NCI-H128 (cell line): ENCODE data around the gene UFD1.

Experiments used
- DNase-seq: peaks from one replicate; lab custom pipeline; 2025; ENCODE audit not compliant: unreplicated experiment; lab: John Stamatoyannopoulos, UW

UFD1 gene

GRCh38 chr22:19472233-19472632, 6.8 kb downstream of the UFD1 start:
- DNase-seq: no peak

DNA sequence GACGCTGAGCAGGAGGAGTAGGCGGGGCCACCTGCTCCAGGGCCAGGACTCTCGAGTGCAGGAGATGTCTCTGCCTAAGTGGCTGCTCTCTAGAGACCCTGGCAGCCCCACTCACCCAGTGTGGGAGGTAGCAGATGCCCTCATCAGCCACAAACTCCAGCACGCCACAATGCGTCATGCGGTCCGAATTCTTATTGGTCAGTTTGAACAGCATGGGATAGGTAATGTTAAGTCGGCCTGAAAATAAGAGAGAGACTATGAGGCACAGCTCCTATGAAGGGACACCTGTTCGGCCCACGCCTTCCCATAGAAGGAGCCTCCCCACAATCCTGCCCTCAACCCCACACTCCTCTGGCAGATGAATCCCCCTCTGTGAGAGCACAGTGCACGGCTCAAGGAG, 7.4 kb downstream of the UFD1 start:
- DNase-seq: no peak

GRCh38 chr22:19470010-19470409, 9.0 kb downstream of the UFD1 start:
- DNase-seq: no peak

GRCh38 chr22:19469421-19469820, 9.6 kb downstream of the UFD1 start:
- DNase-seq: no peak

- no peak for DNase-seq
These were observed 11.1 kb downstream of the UFD1 start for GRCh38 chr22:19467912-19468311.

- no peak for DNase-seq
These were observed 11.9 kb downstream of the UFD1 start for GRCh38 chr22:19466848-19467752.

- no peak for DNase-seq
These were observed 12.8 kb downstream of the UFD1 start for GRCh38 chr22:19466126-19466716.

DNA sequence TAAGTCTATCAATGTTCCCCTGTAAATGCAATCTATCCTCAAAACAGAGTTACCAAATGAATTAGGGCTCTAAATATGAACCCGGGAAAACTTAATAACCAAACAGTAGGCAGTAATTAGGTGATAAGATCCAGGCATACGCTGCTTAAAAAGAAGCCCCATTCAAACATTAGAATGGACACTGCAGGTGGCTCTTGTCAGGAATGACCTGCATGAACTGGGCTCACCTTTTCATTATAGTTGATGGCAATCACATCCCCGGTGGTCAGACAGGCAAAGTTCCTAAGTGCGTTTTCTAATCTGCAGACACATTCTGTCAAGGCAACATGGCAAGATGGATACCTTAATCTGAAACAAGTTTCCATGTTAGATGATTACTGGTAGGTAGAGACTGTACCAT, 14.0 kb downstream of the UFD1 start:
- DNase-seq: no peak

DNA sequence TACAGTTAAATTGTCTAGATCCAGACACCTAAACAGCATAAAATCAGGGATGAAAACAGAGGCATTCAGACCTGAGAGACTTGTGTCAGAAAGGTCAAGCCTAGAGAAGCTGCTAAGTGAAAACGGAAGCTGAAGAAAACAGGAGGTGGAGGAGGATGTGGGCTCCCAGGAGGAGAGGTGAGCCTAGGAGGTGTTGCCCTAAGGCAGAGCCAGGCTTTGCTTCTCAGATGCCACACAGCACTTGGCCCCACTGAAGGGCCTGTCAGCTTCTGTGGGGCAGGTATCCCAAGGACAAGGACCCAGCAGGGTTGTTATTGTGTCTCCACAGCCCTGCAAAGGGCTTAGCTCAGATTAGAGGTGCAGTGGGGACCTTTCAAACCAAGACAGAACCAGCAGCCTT, 14.4 kb downstream of the UFD1 start:
- DNase-seq: no peak

DNA sequence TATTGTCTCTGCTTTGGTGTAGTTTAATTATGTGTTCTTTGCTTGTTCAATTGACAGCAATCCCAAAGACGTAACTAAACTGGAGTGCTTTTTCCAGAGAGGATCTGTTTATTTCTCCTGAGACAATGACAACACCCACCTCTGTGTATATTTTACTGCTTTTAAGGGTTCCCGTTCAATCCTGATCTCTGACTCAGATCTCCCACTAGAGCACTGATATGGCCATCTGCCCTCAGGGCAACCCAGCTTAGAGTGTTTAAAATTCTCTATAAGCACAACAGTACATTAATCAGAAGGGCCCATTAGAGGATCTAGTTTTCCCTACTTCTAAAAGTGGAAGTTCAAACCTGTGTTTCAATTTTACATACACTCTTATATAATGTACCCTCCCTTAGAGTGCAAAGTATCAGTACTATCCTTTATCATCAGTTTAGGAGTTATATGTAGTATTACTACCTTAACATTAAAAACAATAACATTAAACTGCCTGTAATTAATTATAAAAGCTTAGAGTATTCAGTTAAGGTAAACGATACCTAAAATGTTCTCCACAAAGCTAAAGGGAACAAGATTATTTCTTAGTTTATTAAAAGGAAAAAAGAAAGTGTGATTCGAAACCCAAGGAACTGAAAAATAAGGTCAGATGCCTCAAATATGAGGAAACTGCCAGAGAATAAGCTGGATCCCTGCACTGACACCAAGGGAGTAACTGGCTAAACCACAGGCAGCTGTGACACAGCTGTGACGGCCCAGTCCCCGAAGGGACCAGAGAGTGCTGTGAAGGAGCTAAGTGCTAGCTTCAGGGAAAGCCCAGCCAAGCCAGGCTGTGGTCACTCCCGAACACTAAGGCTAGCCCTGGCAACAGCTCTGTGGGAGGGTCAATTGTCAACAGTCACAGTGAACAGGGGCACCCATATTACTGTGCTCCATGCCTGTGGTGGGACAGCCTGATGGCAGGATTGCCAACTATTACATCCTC, 15.2 kb downstream of the UFD1 start:
- no peak for DNase-seq

DNA sequence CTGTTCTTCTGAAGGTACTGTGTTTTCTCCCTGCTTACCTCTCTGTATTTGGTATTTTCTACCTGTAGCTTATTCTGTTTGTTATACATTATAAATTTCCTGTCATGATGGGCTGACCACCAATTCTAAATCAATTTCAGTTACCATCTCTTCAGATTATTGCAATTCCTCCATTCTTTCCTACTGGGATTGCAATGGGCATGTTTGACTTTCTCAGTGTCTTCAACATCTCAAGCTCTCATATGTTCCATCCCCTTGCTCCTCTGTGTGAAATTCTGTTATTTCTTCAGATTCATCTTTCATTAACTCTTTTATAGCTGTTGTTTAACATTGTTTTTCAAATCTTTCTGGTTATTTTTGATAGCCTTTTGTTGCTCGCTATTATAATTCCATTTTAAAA, 16.0 kb downstream of the UFD1 start:
- DNase-seq: no peak

GRCh38 chr22:19461506-19461905, 17.5 kb downstream of the UFD1 start:
- no peak for DNase-seq

- no peak for DNase-seq
These were observed 19.0 kb downstream of the UFD1 start for GRCh38 chr22:19460036-19460435.

DNA sequence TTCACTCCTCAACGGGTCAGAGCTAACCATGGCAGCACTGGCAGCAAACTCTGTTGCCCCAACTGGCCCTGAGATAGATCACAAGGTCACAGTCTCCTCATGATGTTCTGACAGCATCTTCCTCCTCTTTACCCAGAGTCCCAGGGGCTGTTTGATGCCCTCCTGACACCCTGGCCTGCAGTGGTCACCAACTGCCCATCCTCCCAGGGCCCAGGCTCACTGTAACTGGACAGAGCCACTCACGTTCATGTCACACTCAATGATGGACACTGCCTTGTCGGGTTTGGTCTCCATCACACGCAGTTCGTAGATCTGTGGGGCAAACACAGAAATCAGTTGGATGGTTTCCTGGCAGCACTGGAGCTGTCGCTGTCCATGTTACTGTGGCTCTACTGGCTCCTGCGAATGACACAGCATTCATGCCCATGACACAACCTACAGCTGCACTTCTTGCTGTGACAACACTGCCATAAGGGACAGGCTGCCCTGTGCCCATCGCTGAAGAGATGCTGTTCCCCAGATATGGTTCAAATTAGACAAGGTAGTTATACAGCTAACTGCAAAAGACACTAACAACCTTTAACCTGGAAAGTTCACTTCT, 21.1 kb downstream of the UFD1 start:
- DNase-seq: no peak

DNA sequence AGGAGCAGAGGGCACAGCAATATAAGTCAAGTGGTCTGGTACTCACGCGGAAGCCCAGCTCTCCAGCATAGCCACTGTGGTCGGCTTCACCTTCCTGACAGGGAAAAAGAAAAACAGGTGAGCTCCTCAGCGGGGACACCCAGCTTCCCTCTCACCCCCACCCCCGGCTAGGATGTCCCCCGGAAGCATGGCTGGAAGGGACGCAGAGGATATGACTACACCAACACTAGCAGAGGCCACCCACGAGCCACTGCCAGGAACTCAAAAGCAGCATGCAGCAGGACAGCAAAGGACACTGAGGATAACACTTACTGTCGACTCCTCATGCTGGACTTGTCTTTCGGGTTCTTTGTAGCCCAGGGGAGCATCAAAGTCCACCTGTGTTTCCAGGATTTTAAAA, 22.5 kb downstream of the UFD1 start:
- no peak for DNase-seq

DNA sequence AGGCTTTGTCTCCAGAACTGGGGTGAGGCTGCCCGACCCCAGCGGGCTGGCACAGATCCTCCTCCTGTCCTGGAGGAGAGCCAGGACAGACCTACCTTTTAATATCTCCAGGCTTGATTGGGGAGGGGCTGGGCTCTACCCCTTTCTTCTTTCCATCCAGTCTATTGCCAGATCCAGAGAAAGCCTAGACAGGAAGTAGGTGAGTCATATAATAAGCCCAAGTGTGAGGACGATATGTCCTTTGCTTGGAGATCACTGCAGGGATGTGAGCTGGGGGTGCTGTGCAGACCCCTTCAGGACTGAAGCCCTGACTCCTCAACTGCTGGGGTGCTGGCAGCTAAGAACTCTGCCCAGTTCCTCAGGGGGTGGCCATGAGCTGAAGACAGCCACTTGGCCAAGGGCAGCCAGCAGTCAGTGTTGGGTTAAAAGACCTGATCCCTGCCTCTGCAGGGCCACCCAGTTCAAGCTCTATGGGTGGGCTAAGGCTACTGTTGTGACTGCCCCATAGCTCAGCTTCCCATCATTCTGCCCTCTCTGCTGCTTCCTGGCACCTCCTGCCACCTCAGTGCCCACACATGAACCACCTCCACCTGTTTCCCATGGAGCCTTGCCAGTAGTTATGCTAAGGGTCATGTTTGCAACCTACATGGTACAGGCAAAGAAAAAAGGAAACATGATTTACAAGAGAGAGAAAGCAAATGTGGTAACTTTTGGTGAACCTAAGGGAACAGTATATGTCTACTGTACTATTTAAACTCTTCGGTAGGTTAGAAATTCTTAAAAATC, 23.2 kb downstream of the UFD1 start:
- no peak for DNase-seq

DNA sequence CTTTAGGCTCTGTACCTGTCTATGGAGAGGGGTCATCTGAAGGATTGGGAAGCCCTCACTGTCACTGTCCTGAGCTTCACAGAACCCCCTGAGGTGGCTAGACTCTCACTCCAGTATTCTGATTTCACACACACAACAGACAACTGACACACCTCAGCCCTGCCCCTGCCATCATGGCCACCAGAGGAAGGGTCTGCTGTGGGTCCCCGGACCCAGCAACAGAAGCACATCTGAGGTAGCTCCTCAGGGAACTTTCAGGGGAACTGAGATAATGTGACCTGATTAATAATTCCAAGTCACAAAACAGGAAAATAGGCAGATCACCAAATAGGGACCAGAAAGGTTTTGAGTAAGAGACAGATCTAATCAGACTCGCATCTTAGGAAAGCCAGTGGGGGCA, 24.0 kb downstream of the UFD1 start:
- no peak for DNase-seq

DNA sequence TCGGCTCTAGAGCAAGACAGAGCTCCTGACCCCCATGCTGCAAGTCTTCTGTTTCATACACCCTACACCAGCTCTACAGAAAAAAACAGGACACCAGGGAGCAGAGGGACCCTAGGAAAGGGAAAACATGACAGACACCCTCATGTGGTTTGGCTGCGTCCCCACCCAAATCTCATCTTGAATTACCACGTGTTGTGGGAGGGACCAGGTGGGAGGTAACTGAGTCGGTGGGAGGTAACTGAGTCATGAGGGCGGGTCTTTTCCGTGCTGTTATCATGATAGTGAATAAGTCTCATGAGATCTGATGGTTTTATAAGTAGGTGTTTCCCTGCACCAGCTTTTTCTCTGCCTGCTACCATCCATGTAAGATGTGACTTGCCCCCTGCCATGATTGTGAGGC, 24.8 kb downstream of the UFD1 start:
- no peak for DNase-seq

GRCh38 chr22:19453718-19454117, 25.3 kb downstream of the UFD1 start:
- DNase-seq: no peak

DNA sequence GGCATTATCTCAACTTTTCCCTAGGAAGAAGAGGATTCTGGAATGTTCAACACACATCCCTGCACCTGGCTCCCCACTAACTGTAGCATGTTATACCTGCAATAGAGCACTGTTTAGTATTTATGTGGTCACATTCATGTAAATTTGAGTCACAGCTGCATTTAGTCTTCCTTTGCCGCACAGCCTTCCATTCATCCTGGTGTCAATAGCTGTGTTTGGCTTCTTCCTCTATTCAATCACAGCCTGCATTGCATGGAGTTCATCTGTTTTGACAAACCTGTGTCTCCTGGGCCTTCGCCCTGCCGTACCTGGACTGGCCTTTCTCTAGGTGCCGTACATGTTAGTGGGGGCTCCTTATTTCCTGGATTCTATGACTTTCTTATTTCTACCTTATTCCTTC, 27.4 kb downstream of the UFD1 start:
- DNase-seq: no peak
